HEK293 (cell line): ENCODE measurements around the gene CHMP1B.

Experiments used
- CTCF ChIA-PET: fragments of 350-600 bp; formaldehyde crosslinking; extraction: SDS; loops from one replicate; lab custom pipeline; 2021; ENCODE audit warnings: antibody characterized with exemption; lab: Yijun Ruan, JAX
- POLR2A ChIA-PET: fragments of 300-600 bp; formaldehyde crosslinking; extraction: SDS; loops from one replicate; lab custom pipeline; 2020; ENCODE audit warnings: antibody characterized with exemption, inconsistent platforms; lab: Yijun Ruan, JAX
- H3K27ac ChIP-seq: fragments of 200-500 bp; sonication (Bioruptor generic); 2 replicates; pipeline ENCODE4 v1.5.1; 2014; ENCODE audit warnings: low read depth, low read length, control low read depth, inconsistent platforms; ENCODE audit errors: extremely low read depth
- H3K36me3 ChIP-seq, 2 experiments: fragments of 200-500 bp in 1 of 2; sonication (Bioruptor generic) in 1 of 2; 1 replicate in 1 of 2; 2 replicates in 1 of 2; pipeline ENCODE4 v1.5.1; 2014 to 2017; ENCODE audit warnings: inconsistent platforms in 2 of 2, low read length in 2 of 2; ENCODE audit not compliant: control insufficient read depth in 2 of 2, insufficient read depth in 1 of 2
- H3K4me1 ChIP-seq: fragments of 200-500 bp; sonication (Bioruptor generic); 2 replicates; pipeline ENCODE4 v1.5.1; 2014; ENCODE audit warnings: mild to moderate bottlenecking, low read length, inconsistent platforms; ENCODE audit not compliant: control insufficient read depth, insufficient read depth
- H3K4me3 ChIP-seq: 2 replicates; pipeline ENCODE4 v1.5.1; 2011; ENCODE audit warnings: low read depth, mild to moderate bottlenecking, control low read depth, low read length, moderate library complexity
- H3K9me3 ChIP-seq: fragments of 200-500 bp; sonication (Bioruptor generic); 2 replicates; pipeline ENCODE4 v1.5.1; 2014; ENCODE audit warnings: low read depth, low read length, inconsistent platforms; ENCODE audit not compliant: control insufficient read depth, insufficient read depth
- FEZF1 ChIP-seq: fragments of 450-650 bp; formaldehyde crosslinking; IDR thresholded peaks from 2 replicates; pipeline ENCODE4 v1.5.1; 2016; ENCODE audit warnings: missing biosample characterization, missing genetic modification characterization
- GFI1B ChIP-seq: fragments of 450-650 bp; formaldehyde crosslinking; IDR thresholded peaks from 2 replicates; pipeline ENCODE4 v1.5.1; 2016; ENCODE audit warnings: missing biosample characterization, missing genetic modification characterization
- HOXC10 ChIP-seq: sonication (generic); formaldehyde crosslinking; IDR thresholded peaks from 2 replicates; pipeline ENCODE4 v1.8.1; 2023; ENCODE audit warnings: mild to moderate bottlenecking, missing genetic modification reagents
- KLF16 ChIP-seq: fragments of 450-650 bp; formaldehyde crosslinking; IDR thresholded peaks from 2 replicates; pipeline ENCODE4 v1.5.1; 2017; ENCODE audit warnings: missing biosample characterization, missing genetic modification characterization
- ZBTB17 ChIP-seq: fragments of 450-650 bp; formaldehyde crosslinking; IDR thresholded peaks from 2 replicates; pipeline ENCODE4 v1.5.1; 2016; ENCODE audit warnings: missing biosample characterization, missing genetic modification characterization
- ZNF112 ChIP-seq: fragments of 450-650 bp; formaldehyde crosslinking; IDR thresholded peaks from 2 replicates; pipeline ENCODE4 v1.5.0; 2017; ENCODE audit warnings: missing biosample characterization, missing genetic modification characterization
- ZNF157 ChIP-seq: fragments of 450-650 bp; formaldehyde crosslinking; IDR thresholded peaks from 2 replicates; pipeline ENCODE4 v1.5.1; 2016; ENCODE audit warnings: missing biosample characterization, missing genetic modification characterization
- ZNF169 ChIP-seq: fragments of 450-650 bp; formaldehyde crosslinking; IDR thresholded peaks from 2 replicates; pipeline ENCODE4 v1.5.1; 2016; ENCODE audit warnings: missing biosample characterization, missing genetic modification characterization
- ZNF266 ChIP-seq: fragments of 450-650 bp; formaldehyde crosslinking; IDR thresholded peaks from 2 replicates; pipeline ENCODE4 v1.5.1; 2016; ENCODE audit warnings: missing biosample characterization, missing genetic modification characterization, low read depth
- ZNF302 ChIP-seq: fragments of 450-650 bp; formaldehyde crosslinking; IDR thresholded peaks from 2 replicates; pipeline ENCODE4 v1.5.1; 2016; ENCODE audit warnings: missing biosample characterization, missing genetic modification characterization, low read depth
- ZNF324 ChIP-seq: fragments of 450-650 bp; formaldehyde crosslinking; IDR thresholded peaks from 2 replicates; pipeline ENCODE4 v1.5.1; 2016; ENCODE audit warnings: missing biosample characterization, missing genetic modification characterization
- ZNF350 ChIP-seq: fragments of 450-650 bp; formaldehyde crosslinking; IDR thresholded peaks from 2 replicates; pipeline ENCODE4 v1.5.0; 2017; ENCODE audit warnings: missing biosample characterization, mild to moderate bottlenecking, missing genetic modification characterization
- ZNF423 ChIP-seq: fragments of 450-650 bp; formaldehyde crosslinking; IDR thresholded peaks from 2 replicates; pipeline ENCODE4 v1.5.1; 2016; ENCODE audit warnings: missing biosample characterization, missing genetic modification characterization
- ZNF426 ChIP-seq: fragments of 450-650 bp; formaldehyde crosslinking; IDR thresholded peaks from 2 replicates; pipeline ENCODE4 v1.5.1; 2017; ENCODE audit warnings: missing biosample characterization, missing genetic modification characterization, mild to moderate bottlenecking, inconsistent platforms, moderate library complexity
- ZNF521 ChIP-seq: fragments of 450-650 bp; formaldehyde crosslinking; IDR thresholded peaks from 2 replicates; pipeline ENCODE4 v1.5.1; 2017; ENCODE audit warnings: missing biosample characterization, mild to moderate bottlenecking, missing genetic modification characterization
- ZNF544 ChIP-seq: fragments of 450-650 bp; formaldehyde crosslinking; IDR thresholded peaks from 2 replicates; pipeline ENCODE4 v1.5.0; 2017; ENCODE audit warnings: missing biosample characterization, missing genetic modification characterization
- ZNF558 ChIP-seq: fragments of 450-650 bp; formaldehyde crosslinking; IDR thresholded peaks from 2 replicates; pipeline ENCODE4 v1.5.1; 2016; ENCODE audit warnings: missing biosample characterization, missing genetic modification characterization
- ZNF792 ChIP-seq: fragments of 450-650 bp; formaldehyde crosslinking; IDR thresholded peaks from 2 replicates; pipeline ENCODE4 v1.5.1; 2016; ENCODE audit warnings: missing biosample characterization, missing genetic modification characterization
- ZSCAN30 ChIP-seq: fragments of 450-650 bp; IDR thresholded peaks from 2 replicates; pipeline ENCODE4 v1.5.1; 2018; ENCODE audit warnings: missing biosample characterization, mild to moderate bottlenecking, missing genetic modification characterization, moderate library complexity
- ZXDB ChIP-seq: fragments of 450-650 bp; formaldehyde crosslinking; IDR thresholded peaks from 2 replicates; pipeline ENCODE4 v1.5.1; 2016; ENCODE audit warnings: missing biosample characterization, missing genetic modification characterization
- TF ChIP-seq, protein P1 (sequence below): fragments of 450-650 bp; formaldehyde crosslinking; conservative IDR thresholded peaks from 2 replicates; pipeline ENCODE4 v1.5.1; 2016; ENCODE audit warnings: low read depth, missing biosample characterization, missing genetic modification characterization
- TF ChIP-seq, protein P2 (sequence below): fragments of 450-650 bp; formaldehyde crosslinking; IDR thresholded peaks from 2 replicates; pipeline ENCODE4 v1.5.1; 2017; ENCODE audit warnings: missing biosample characterization, missing genetic modification characterization

The CHMP1B gene

GRCh38 chr18:11839556-11839955 lies 11.7 kb upstream of the CHMP1B start:
- Histone ChIP-seq H3K27ac (no peak overlapping the region), H3K4me3 (no peak overlapping the region), H3K9me3 (no peaks in the 10 kb centered on the region), H3K4me1 (no peaks in the 10 kb centered on the region), H3K36me3 (no peaks in the 10 kb centered on the region)
- POLR2A ChIA-PET, result interaction anchor here (0.6 kb wide), 1 partner anchor 18 kb away, joined by 3 read pairs; no protein-coding TSS in a partner anchor
- CTCF ChIA-PET, result interaction anchor here (0.6 to 1.7 kb wide), 5 partner anchors 10 to 199 kb away, joined by 3 to 5 read pairs (median 3); no protein-coding TSS in a partner anchor
- TF ChIP-seq, protein P1, sequence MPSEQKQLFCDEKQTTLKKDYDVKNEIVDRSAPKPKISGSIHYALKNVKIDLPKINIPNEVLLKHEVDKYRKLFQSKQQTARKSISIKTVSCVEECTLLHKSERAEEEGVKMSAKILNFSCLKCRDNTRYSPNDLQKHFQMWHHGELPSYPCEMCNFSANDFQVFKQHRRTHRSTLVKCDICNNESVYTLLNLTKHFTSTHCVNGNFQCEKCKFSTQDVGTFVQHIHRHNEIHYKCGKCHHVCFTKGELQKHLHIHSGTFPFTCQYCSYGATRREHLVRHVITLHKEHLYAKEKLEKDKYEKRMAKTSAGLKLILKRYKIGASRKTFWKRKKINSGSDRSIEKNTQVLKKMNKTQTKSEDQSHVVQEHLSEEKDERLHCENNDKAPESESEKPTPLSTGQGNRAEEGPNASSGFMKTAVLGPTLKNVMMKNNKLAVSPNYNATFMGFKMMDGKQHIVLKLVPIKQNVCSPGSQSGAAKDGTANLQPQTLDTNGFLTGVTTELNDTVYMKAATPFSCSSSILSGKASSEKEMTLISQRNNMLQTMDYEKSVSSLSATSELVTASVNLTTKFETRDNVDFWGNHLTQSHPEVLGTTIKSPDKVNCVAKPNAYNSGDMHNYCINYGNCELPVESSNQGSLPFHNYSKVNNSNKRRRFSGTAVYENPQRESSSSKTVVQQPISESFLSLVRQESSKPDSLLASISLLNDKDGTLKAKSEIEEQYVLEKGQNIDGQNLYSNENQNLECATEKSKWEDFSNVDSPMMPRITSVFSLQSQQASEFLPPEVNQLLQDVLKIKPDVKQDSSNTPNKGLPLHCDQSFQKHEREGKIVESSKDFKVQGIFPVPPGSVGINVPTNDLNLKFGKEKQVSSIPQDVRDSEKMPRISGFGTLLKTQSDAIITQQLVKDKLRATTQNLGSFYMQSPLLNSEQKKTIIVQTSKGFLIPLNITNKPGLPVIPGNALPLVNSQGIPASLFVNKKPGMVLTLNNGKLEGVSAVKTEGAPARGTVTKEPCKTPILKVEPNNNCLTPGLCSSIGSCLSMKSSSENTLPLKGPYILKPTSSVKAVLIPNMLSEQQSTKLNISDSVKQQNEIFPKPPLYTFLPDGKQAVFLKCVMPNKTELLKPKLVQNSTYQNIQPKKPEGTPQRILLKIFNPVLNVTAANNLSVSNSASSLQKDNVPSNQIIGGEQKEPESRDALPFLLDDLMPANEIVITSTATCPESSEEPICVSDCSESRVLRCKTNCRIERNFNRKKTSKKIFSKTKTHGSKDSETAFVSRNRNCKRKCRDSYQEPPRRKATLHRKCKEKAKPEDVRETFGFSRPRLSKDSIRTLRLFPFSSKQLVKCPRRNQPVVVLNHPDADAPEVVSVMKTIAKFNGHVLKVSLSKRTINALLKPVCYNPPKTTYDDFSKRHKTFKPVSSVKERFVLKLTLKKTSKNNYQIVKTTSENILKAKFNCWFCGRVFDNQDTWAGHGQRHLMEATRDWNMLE (tag by site-specific recombination), result no peak
- TF ChIP-seq ZNF521 (tag by site-specific recombination) (no peak), ZNF558 (tag by site-specific recombination) (no peak), ZNF157 (tag by site-specific recombination) (no peak), ZNF169 (tag by site-specific recombination) (no peak), GFI1B (tag by site-specific recombination) (no peak), ZNF544 (no peak), ZNF324 (tag by site-specific recombination) (no peak), KLF16 (tag by site-specific recombination) (no peak), ZNF426 (tag by site-specific recombination) (no peak), ZNF112 (tag by site-specific recombination) (no peak), ZNF302 (no peak), ZNF266 (tag by site-specific recombination) (no peak), ZSCAN30 (tag by site-specific recombination) (no peak), ZBTB17 (tag by site-specific recombination) (no peak), ZNF423 (tag by site-specific recombination) (no peak)
- TF ChIP-seq, protein P2, sequence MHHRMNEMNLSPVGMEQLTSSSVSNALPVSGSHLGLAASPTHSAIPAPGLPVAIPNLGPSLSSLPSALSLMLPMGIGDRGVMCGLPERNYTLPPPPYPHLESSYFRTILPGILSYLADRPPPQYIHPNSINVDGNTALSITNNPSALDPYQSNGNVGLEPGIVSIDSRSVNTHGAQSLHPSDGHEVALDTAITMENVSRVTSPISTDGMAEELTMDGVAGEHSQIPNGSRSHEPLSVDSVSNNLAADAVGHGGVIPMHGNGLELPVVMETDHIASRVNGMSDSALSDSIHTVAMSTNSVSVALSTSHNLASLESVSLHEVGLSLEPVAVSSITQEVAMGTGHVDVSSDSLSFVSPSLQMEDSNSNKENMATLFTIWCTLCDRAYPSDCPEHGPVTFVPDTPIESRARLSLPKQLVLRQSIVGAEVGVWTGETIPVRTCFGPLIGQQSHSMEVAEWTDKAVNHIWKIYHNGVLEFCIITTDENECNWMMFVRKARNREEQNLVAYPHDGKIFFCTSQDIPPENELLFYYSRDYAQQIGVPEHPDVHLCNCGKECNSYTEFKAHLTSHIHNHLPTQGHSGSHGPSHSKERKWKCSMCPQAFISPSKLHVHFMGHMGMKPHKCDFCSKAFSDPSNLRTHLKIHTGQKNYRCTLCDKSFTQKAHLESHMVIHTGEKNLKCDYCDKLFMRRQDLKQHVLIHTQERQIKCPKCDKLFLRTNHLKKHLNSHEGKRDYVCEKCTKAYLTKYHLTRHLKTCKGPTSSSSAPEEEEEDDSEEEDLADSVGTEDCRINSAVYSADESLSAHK, result no peak

DNA sequence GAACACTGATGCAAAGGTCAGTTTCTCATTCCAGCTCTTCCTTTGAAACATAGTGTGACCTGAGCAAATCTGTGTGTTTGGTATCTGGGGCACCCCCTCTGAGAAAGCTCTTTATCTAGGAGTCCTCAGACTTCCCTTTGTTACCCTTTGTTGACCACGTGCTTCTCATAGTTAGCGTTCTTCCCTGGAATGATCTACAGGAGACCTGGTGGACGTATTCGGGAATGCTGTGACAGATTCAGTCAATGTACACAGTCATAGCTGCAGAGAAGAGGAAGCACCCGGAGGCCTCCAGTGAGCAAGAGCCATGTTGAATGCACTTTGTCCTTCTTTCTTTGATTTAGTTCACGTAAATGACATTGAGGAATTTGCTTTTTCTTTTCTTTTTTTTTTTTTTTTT lies 10.7 kb upstream of the CHMP1B start:
- CTCF ChIA-PET, result interaction anchor here (0.7 to 1.7 kb wide), 5 partner anchors 10 to 198 kb away, joined by 3 to 5 read pairs (median 3); no protein-coding TSS in a partner anchor
- TF ChIP-seq ZNF350 (tag by site-specific recombination), result no peak
- TF ChIP-seq HOXC10 (CRISPR knock-in tag), result no peak
- TF ChIP-seq ZXDB (tag by site-specific recombination), result no peak
- no peak for TF ChIP-seq FEZF1 (tag by site-specific recombination)
- TF ChIP-seq ZNF792, result no peak
- Histone ChIP-seq H3K4me3 (no peak overlapping the region), H3K27ac (no peak overlapping the region), H3K9me3 (no peaks in the 10 kb centered on the region), H3K36me3 (no peaks in the 10 kb centered on the region), H3K4me1 (no peaks in the 10 kb centered on the region)
- POLR2A ChIA-PET, result no interaction called here
